Osteoblast (primary cell): ENCODE results near the gene S100A11. TPM values are rescaled to one million over a fixed set of nuclear protein-coding genes. Genes with fewer than 3 reads are reported as not detected.

Experiments
- DNase-seq: peaks from one replicate; pipeline ENCODE4 v3.0.0; 2011; ENCODE audit warnings: low spot score, mixed read lengths; ENCODE audit not compliant: insufficient read length; ENCODE audit errors: missing footprints
- H2AFZ ChIP-seq: 2 replicates; pipeline ENCODE4 v1.6.0; 2011; ENCODE audit warnings: mild to moderate bottlenecking, low read length
- H3K27ac ChIP-seq: 2 replicates; pipeline ENCODE4 v1.5.1; 2011; ENCODE audit warnings: mild to moderate bottlenecking, low read depth, low read length, moderate library complexity
- H3K27me3 ChIP-seq: 2 replicates; pipeline ENCODE4 v1.6.0; 2012; ENCODE audit warnings: mild to moderate bottlenecking, control low read depth, inconsistent platforms, low read length, moderate library complexity; ENCODE audit not compliant: insufficient read depth
- H3K36me3 ChIP-seq: 2 replicates; pipeline ENCODE4 v1.5.1; 2011; ENCODE audit warnings: mild to moderate bottlenecking, low read length, control low read depth, moderate library complexity; ENCODE audit not compliant: insufficient read depth
- H3K4me1 ChIP-seq: 2 replicates; pipeline ENCODE4 v1.5.1; 2011; ENCODE audit warnings: mild to moderate bottlenecking, low read length, control low read depth, moderate library complexity; ENCODE audit not compliant: insufficient read depth
- H3K4me2 ChIP-seq: 2 replicates; pipeline ENCODE4 v1.6.0; 2011; ENCODE audit warnings: mild to moderate bottlenecking, low read length; ENCODE audit not compliant: insufficient read depth
- H3K4me3 ChIP-seq: fragments of 200-600 bp; sonication (generic); 3 replicates; pipeline ENCODE4 v1.5.1; 2012; ENCODE audit warnings: mild to moderate bottlenecking, low read length, inconsistent platforms; ENCODE audit not compliant: insufficient read depth
- H3K79me2 ChIP-seq: 2 replicates; pipeline ENCODE4 v1.6.0; 2012; ENCODE audit warnings: mild to moderate bottlenecking, low read length, control low read depth, inconsistent platforms; ENCODE audit not compliant: insufficient read depth
- H3K9me3 ChIP-seq: 2 replicates; pipeline ENCODE4 v1.5.1; 2011; ENCODE audit warnings: low read depth, low read length, control low read depth
- H4K20me1 ChIP-seq: 2 replicates; pipeline ENCODE4 v1.6.0; 2012; ENCODE audit warnings: mild to moderate bottlenecking, low read length, control low read depth; ENCODE audit not compliant: insufficient read depth
- total RNA-seq: library from RNA; depleted of rRNA; stranded (reverse); fragments of >200 nt; gene quantifications from 2 replicates; pipeline ENCODE4 v1.2.3, GENCODE V29; 2012
- TF ChIP-seq, protein P1 (sequence below): IDR thresholded peaks from 2 replicates; pipeline ENCODE4 v1.5.1; 2011; ENCODE audit warnings: mild to moderate bottlenecking, low read depth, low read length, moderate library complexity; ENCODE audit errors: extremely low read depth

S100A11 gene
- total RNA-seq, 1 donor: 142 TPM

- DNase-seq: no peak
- Histone ChIP-seq H3K4me2 (no peak overlapping the region), H3K27ac (no peak overlapping the region)
Observed at GRCh38 chr1:151995774-151996173, 41.0 kb downstream of the S100A11 start.

DNA sequence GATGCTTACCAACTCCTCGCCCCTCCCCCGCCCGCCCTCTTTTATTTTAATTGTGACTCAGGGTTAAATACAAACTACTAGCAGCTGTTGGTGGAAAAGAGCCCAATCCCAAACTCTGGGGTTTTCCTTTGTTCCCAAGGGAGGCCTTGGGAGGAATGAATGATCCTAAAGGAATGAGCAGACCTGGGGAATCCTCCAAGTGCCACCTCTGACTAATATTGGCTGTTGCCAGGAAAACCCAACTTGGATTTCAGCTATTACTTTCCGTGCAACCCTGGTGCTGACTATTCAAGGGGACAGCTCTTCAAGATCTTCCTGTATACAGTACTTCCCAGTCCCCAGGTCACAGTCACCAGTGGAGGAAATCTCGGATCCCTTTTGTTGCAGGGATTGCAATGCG, 41.8 kb downstream of the S100A11 start:
- Histone ChIP-seq H4K20me1 (peaks cover 7% of the 10 kb centered on the region), H3K27me3 (no peaks in the 10 kb centered on the region), H3K79me2 (peaks cover 17% of the 10 kb centered on the region), H3K27ac (no peak overlapping the region), H3K4me2 (peak overlapping the region; percentile 13), H3K36me3 (no peaks in the 10 kb centered on the region), H3K4me1 (peaks cover 52% of the 10 kb centered on the region), H3K4me3 (no peak overlapping the region), H3K9me3 (no peaks in the 10 kb centered on the region), H2AFZ (no peak overlapping the region)
- TF ChIP-seq, protein P1, sequence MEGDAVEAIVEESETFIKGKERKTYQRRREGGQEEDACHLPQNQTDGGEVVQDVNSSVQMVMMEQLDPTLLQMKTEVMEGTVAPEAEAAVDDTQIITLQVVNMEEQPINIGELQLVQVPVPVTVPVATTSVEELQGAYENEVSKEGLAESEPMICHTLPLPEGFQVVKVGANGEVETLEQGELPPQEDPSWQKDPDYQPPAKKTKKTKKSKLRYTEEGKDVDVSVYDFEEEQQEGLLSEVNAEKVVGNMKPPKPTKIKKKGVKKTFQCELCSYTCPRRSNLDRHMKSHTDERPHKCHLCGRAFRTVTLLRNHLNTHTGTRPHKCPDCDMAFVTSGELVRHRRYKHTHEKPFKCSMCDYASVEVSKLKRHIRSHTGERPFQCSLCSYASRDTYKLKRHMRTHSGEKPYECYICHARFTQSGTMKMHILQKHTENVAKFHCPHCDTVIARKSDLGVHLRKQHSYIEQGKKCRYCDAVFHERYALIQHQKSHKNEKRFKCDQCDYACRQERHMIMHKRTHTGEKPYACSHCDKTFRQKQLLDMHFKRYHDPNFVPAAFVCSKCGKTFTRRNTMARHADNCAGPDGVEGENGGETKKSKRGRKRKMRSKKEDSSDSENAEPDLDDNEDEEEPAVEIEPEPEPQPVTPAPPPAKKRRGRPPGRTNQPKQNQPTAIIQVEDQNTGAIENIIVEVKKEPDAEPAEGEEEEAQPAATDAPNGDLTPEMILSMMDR: no peak
- peak; percentile 91 for DNase-seq

More at GRCh38 chr1:151995774-151996173, 41.0 kb downstream of the S100A11 start:
- no peaks in the 10 kb centered on the region for H3K36me3 ChIP-seq
- TF ChIP-seq, protein P1: no peak
- H3K4me1 ChIP-seq: peaks cover 45% of the 10 kb centered on the region
- H3K27me3 ChIP-seq: no peaks in the 10 kb centered on the region
- no peak overlapping the region for H3K4me3 ChIP-seq
- H3K79me2 ChIP-seq: peaks cover 9% of the 10 kb centered on the region
- peaks cover 7% of the 10 kb centered on the region for H4K20me1 ChIP-seq
- no peaks in the 10 kb centered on the region for H3K9me3 ChIP-seq
- H2AFZ ChIP-seq: no peak overlapping the region

DNA sequence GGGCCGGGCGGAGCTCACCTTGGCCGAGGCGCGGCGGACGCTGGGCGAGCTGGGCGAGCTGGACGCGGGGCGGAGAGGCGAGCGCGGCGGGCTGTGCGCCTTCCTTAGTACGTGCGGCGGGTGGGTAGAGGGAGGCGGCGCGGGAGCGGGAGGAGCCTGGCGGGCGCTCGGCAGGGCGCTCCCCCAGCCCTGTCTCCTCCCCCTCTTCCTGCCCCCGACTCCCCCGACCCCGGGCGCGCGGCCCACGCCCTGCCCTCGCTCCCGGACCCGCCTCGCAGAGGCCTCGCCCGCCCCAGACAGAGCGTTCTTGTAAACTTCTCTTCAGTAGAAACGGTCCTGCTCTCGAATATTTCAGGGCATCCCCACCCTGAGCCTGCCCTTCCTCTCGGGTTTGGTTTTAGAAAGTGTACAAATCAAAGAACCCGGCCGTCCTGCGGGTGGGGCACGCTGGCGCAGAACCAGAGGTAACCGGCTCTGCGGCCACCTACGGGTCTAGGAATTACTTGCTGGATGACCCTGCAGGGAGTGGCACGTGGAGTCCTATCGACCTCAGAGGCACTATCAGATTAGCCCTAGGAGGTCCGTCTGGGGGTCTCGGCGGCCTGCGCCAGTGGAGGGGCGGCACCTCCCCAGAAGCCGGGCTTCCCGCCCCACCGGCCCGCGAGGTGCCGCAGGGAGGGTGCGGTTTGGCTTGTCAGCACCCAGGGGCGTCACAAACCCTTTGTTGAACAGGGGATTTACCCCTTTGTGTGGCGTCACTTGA, 42.9 kb downstream of the S100A11 start, which contains the start of gene S100A10:
Gene S100A10, minus strand, starts transcription at position 126 of the 763 bp plus-strand sequence. CDS start 7,629 bp downstream, outside the sequence.
- peak within 1 kb of the TSS; percentile 81 for H3K4me3 ChIP-seq
- H4K20me1 ChIP-seq: peaks cover 9% of the 10 kb centered on the region
- TF ChIP-seq, protein P1: no peak
- peak within 1 kb of the TSS; percentile 64 for H3K27ac ChIP-seq
- H2AFZ ChIP-seq: peak within 1 kb of the TSS; percentile 73
- DNase-seq: peak; percentile 93
- H3K27me3 ChIP-seq: no peaks in the 10 kb centered on the region
- H3K79me2 ChIP-seq: peaks cover 19% of the 10 kb centered on the region
- H3K4me1 ChIP-seq: peaks cover 63% of the 10 kb centered on the region
- H3K36me3 ChIP-seq: no peaks in the 10 kb centered on the region
- H3K4me2 ChIP-seq: peak within 1 kb of the TSS; percentile 90
- no peaks in the 10 kb centered on the region for H3K9me3 ChIP-seq

DNA sequence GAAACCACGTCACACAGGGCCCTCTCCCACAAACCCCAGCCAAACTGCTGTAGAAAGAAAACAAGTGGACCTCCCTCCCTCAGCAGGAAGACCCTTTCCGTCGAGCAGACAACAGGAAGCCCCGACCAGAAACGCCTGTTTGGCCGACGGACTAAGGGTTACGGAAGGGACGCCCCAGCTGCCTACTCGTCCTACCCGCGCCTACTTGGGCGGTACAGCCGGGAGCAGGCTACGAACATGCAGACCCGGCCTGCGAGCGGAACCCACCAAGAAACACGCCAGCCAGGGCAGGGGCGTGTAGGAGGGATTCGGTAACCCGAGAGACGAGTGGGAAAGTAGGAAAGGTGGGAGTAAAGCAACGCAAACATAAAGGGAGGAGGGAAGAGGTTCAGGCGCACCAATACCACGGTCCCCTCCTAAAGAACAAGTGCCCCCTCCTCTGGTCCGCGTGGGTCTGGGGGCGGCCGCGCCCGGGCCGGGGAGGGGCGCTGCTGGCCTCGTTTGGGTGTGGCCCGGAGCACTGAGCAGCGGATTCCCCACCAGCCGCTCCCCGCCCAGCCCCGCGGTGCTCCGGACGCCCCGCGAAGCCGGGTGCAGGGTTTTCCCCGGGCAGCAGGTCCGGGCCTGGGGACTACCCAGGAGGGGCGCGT, 43.6 kb downstream of the S100A11 start:
- TF ChIP-seq, protein P1: no peak
- Histone ChIP-seq H3K27me3 (no peaks in the 10 kb centered on the region), H4K20me1 (peaks cover 10% of the 10 kb centered on the region), H2AFZ (peak overlapping the region; percentile 73), H3K79me2 (peaks cover 19% of the 10 kb centered on the region), H3K4me2 (peak overlapping the region; percentile 90), H3K9me3 (no peaks in the 10 kb centered on the region), H3K36me3 (no peaks in the 10 kb centered on the region), H3K27ac (peak overlapping the region; percentile 64), H3K4me1 (peaks cover 70% of the 10 kb centered on the region), H3K4me3 (peak overlapping the region; percentile 81)
- no peak for DNase-seq
